PC-3 (cell line): Measurements from ENCODE around the gene MAP3K20. TPM values are rescaled to one million over a fixed set of nuclear protein-coding genes. Genes with fewer than 3 reads are reported as not detected.

Source experiments
- ATAC-seq: fragments of 200-7000 bp; cut with Tn5 transposase; 2 replicates; pipeline ENCODE4 v1.9.1; 2020; ENCODE audit warnings: mild to moderate bottlenecking, moderate library complexity
- BruUV-seq: library from RNA; stranded (reverse); fragments of 400-500 nt; replicated peaks from 2 replicates; lab custom pipeline; 2021; lab: Mats Ljungman, UMichigan
- CTCF ChIA-PET: fragments of 300-600 bp; sonication (Branson Sonifier 250); formaldehyde crosslinking; loops from one replicate; lab custom pipeline; 2022; ENCODE audit warnings: antibody characterized with exemption; lab: Charles Lee
- POLR2A ChIA-PET: fragments of 300-600 bp; sonication (Branson Sonifier 250); formaldehyde crosslinking; loops from one replicate; lab custom pipeline; 2022; ENCODE audit warnings: antibody characterized with exemption; ENCODE audit not compliant: unreplicated experiment; lab: Charles Lee
- DNase-seq: peaks from one replicate; pipeline ENCODE4 v3.0.0-alpha.2; 2015
- H2AFZ ChIP-seq: fragments of 300-600 bp; sonication (generic); 2 replicates; pipeline ENCODE4 v1.6.0; 2016; ENCODE audit warnings: antibody characterized with exemption, low read length
- H3F3A ChIP-seq: fragments of 300-600 bp; sonication (generic); one replicate; pipeline ENCODE4 v1.6.0; 2017; ENCODE audit warnings: antibody characterized with exemption, low read length, control low read depth, mild to moderate bottlenecking; ENCODE audit not compliant: unreplicated experiment
- H3K27ac ChIP-seq: fragments of 300-600 bp; sonication (generic); 2 replicates; pipeline ENCODE4 v1.5.1; 2016; ENCODE audit warnings: mild to moderate bottlenecking, low read length
- H3K27me3 ChIP-seq: fragments of 300-600 bp; sonication (generic); 2 replicates; pipeline ENCODE4 v1.6.1; 2016; ENCODE audit warnings: low read length, mixed read lengths
- H3K36me3 ChIP-seq: fragments of 300-600 bp; sonication (generic); 2 replicates; pipeline ENCODE4 v1.6.1; 2016; ENCODE audit warnings: low read depth, mixed run types, low read length, mixed read lengths
- H3K4me1 ChIP-seq: fragments of 300-600 bp; sonication (generic); 2 replicates; pipeline ENCODE4 v1.5.1; 2016; ENCODE audit warnings: low read length; ENCODE audit not compliant: insufficient read depth
- H3K4me2 ChIP-seq: fragments of 300-600 bp; sonication (generic); 2 replicates; pipeline ENCODE4 v1.6.0; 2016; ENCODE audit warnings: low read length
- H3K4me3 ChIP-seq: fragments of 300-600 bp; sonication (generic); 2 replicates; pipeline ENCODE4 v1.5.1; 2016; ENCODE audit warnings: mild to moderate bottlenecking, low read length, mixed read lengths
- H3K79me2 ChIP-seq: fragments of 300-600 bp; sonication (generic); 2 replicates; pipeline ENCODE4 v1.6.1; 2017; ENCODE audit warnings: low read length, mixed read lengths
- H3K9ac ChIP-seq: fragments of 300-600 bp; sonication (generic); 2 replicates; pipeline ENCODE4 v1.6.0; 2016; ENCODE audit warnings: mild to moderate bottlenecking, low read length
- H3K9me2 ChIP-seq: fragments of 300-600 bp; sonication (generic); replicated peaks from 2 replicates; pipeline ENCODE4 v1.6.1; 2016; ENCODE audit warnings: mixed run types, low read length, mixed read lengths
- H3K9me3 ChIP-seq: fragments of 300-600 bp; sonication (generic); 2 replicates; pipeline ENCODE4 v1.6.1; 2016; ENCODE audit warnings: low read length, mixed read lengths
- H4K20me1 ChIP-seq: fragments of 300-600 bp; sonication (generic); 2 replicates; pipeline ENCODE4 v1.6.1; 2016; ENCODE audit warnings: low read length, mixed read lengths
- EZH2 ChIP-seq: fragments of 300-600 bp; sonication (generic); IDR thresholded peaks from one replicate; pipeline ENCODE4 v1.6.1; 2017; ENCODE audit warnings: antibody characterized with exemption, mild to moderate bottlenecking, low read length; ENCODE audit not compliant: unreplicated experiment
- EZH2phosphoT487 ChIP-seq: fragments of 300-600 bp; sonication (generic); IDR thresholded peaks from 2 replicates; pipeline ENCODE4 v1.6.1; 2018; ENCODE audit warnings: mild to moderate bottlenecking, antibody characterized with exemption, low read length, borderline replicate concordance
- intact Hi-C: fragments of 100-400 bp; cut with micrococcal nuclease; formaldehyde crosslinking; loops from 2 replicates; pipeline ENCODE4 v1.9.0; 2023
- total RNA-seq: library from RNA; depleted of rRNA; stranded (reverse); fragments of >200 nt; gene quantifications from 2 replicates; pipeline ENCODE4 v1.2.3, GENCODE V29; 2014
- TF ChIP-seq, protein P1 (sequence below): fragments of 300-600 bp; sonication (generic); conservative IDR thresholded peaks from 2 replicates; pipeline ENCODE4 v1.5.1; 2017; ENCODE audit warnings: antibody characterized with exemption, low read depth, mild to moderate bottlenecking, low read length

MAP3K20 gene
- total RNA-seq, 1 experiment from 2014 or later, result 29.8 TPM

DNA sequence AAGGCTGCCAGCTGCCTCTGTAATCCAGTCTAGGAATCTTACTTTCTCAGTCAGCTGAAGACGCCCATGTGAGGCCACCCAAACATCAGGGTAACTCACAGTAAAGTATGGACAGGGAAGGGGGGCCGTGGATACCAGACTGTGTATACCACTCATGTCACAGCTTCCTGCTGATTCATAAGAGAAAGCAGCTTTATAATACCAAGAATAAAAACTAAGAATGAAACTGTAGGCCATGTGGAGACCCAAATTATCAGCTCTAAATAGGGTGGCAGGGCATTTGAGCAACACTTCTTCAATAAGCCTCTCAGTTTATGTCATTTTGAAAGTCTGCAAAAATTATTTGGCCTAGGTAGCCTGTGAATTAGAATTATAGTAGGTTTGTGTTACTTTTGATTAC is 164.0 kb downstream of the MAP3K20 start:
- Histone ChIP-seq H3K36me3 (no peaks in the 10 kb centered on the region), H3K27ac (no peak overlapping the region), H3K4me1 (no peaks in the 10 kb centered on the region), H3K4me2 (no peak overlapping the region), H2AFZ (no peak overlapping the region), H3K79me2 (no peaks in the 10 kb centered on the region), H3K9me2 (no peaks in the 10 kb centered on the region), H4K20me1 (no peaks in the 10 kb centered on the region), H3K27me3 (no peaks in the 10 kb centered on the region), H3F3A (no peaks in the 10 kb centered on the region), H3K9me3 (no peaks in the 10 kb centered on the region), H3K9ac (no peak overlapping the region), H3K4me3 (no peak overlapping the region)
- ATAC-seq (no peak), DNase-seq (no peak)
- CTCF ChIA-PET, result no interaction called here
- POLR2A ChIA-PET, result no interaction called here
- intact Hi-C loops, result no loop called here
- no peak for TF ChIP-seq EZH2phosphoT487
- TF ChIP-seq, protein P1, sequence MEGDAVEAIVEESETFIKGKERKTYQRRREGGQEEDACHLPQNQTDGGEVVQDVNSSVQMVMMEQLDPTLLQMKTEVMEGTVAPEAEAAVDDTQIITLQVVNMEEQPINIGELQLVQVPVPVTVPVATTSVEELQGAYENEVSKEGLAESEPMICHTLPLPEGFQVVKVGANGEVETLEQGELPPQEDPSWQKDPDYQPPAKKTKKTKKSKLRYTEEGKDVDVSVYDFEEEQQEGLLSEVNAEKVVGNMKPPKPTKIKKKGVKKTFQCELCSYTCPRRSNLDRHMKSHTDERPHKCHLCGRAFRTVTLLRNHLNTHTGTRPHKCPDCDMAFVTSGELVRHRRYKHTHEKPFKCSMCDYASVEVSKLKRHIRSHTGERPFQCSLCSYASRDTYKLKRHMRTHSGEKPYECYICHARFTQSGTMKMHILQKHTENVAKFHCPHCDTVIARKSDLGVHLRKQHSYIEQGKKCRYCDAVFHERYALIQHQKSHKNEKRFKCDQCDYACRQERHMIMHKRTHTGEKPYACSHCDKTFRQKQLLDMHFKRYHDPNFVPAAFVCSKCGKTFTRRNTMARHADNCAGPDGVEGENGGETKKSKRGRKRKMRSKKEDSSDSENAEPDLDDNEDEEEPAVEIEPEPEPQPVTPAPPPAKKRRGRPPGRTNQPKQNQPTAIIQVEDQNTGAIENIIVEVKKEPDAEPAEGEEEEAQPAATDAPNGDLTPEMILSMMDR, result no peak
- TF ChIP-seq EZH2, result no peak
- no TSS peak for BruUV-seq

DNA sequence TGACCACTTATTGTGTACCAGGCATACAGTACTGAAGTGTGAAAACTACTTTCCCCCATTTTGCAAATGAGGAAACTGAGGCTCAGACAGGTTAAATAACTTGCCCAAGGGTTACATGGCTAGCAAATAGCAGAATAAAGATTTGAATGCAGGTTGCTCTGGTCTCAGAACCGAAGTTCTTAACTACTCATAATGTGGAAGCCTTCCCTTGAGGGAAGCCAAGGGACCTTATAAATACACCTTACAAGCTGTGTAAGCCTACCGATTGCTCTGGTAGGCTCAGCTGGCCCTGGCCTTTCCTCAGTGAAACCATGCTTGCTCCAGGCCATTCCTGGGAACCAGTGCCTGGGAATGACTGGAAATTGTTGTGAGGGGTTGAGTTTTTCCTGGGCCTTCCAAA is 164.4 kb downstream of the MAP3K20 start:
- no peaks in the 10 kb centered on the region for H4K20me1 ChIP-seq
- TF ChIP-seq EZH2 (no peak), EZH2phosphoT487 (no peak)
- TF ChIP-seq, protein P1, result no peak
- no peak for DNase-seq
- ATAC-seq, result no peak
- H3K9me3 ChIP-seq, result no peaks in the 10 kb centered on the region
- H3K27me3 ChIP-seq, result no peaks in the 10 kb centered on the region
- H3K4me3 ChIP-seq, result no peak overlapping the region
- no peak overlapping the region for H2AFZ ChIP-seq
- H3K79me2 ChIP-seq, result no peaks in the 10 kb centered on the region
- no peak overlapping the region for H3K9ac ChIP-seq
- ChIA-PET POLR2A (no interaction called here), CTCF (no interaction called here)
- no peaks in the 10 kb centered on the region for H3K36me3 ChIP-seq
- H3F3A ChIP-seq, result no peaks in the 10 kb centered on the region
- no peaks in the 10 kb centered on the region for H3K9me2 ChIP-seq
- H3K4me1 ChIP-seq, result no peaks in the 10 kb centered on the region
- H3K4me2 ChIP-seq, result no peak overlapping the region
- intact Hi-C loops, result no loop called here
- no TSS peak for BruUV-seq
- H3K27ac ChIP-seq, result no peak overlapping the region

DNA sequence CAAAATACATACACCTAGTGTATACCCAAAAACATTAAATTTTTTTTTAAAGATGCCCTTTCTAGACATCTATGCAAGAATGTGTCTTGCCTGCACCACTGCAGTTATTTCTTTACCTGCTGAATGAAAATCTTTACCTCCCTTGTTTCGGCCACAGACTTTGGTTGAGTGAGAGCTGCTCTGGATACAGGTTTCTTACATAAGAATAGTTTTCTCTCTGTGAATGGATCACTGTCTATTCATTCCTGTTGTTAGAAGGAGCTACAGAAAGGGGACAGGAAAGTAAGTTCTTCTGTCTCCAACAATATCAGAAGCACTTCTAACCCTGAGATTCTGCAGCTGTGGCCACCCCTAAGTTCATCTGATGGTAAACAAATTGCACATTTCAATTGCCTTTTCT is 166.0 kb downstream of the MAP3K20 start:
- ATAC-seq, result no peak
- POLR2A ChIA-PET, result no interaction called here
- intact Hi-C loops, result no loop called here

More for the DNA sequence above, 166.0 kb downstream of the MAP3K20 start:
- no peaks in the 10 kb centered on the region for H3K36me3 ChIP-seq
- no peaks in the 10 kb centered on the region for H3K79me2 ChIP-seq
- no peak for DNase-seq
- no TSS peak for BruUV-seq
- H3K9me2 ChIP-seq, result no peaks in the 10 kb centered on the region
- no peaks in the 10 kb centered on the region for H4K20me1 ChIP-seq
- H3K4me1 ChIP-seq, result no peaks in the 10 kb centered on the region
- no peak for TF ChIP-seq EZH2
- TF ChIP-seq, protein P1, result no peak
- TF ChIP-seq EZH2phosphoT487, result no peak
- H3K9me3 ChIP-seq, result no peaks in the 10 kb centered on the region
- CTCF ChIA-PET, result no interaction called here
- no peak overlapping the region for H3K4me3 ChIP-seq
- H3K4me2 ChIP-seq, result no peak overlapping the region
- H3K27ac ChIP-seq, result no peak overlapping the region
- H3K27me3 ChIP-seq, result no peaks in the 10 kb centered on the region
- H3K9ac ChIP-seq, result no peak overlapping the region
- no peak overlapping the region for H2AFZ ChIP-seq
- no peaks in the 10 kb centered on the region for H3F3A ChIP-seq
